ENCODE measurements around the gene ARID5B.

- TF ChIP-seq CTCF (IDR thresholded peaks at IDR 0.05) = no peak
- no peak for TF ChIP-seq POLR2A (IDR thresholded peaks at IDR 0.05)
Observed at GRCh38 chr10:62047228-62047892, 145.9 kb downstream of the ARID5B start.
